Stimulated activated CD4-positive, alpha-beta T cell treated with anti-CD3 and anti-CD28 coated beads, Interleukin-2, amount 100 ng/mL, for 24 hours (primary cell): ENCODE data around the gene DNAJB9.

Experiments
- DNase-seq, 2 donors: peaks; one replicate each; pipeline ENCODE4 v3.0.0-alpha.2; 2020

The DNAJB9 gene

GRCh38 chr7:108570146-108570755, 577 bp downstream of the DNAJB9 start:
- DNase-seq = peak; percentile 39 to 50

DNA sequence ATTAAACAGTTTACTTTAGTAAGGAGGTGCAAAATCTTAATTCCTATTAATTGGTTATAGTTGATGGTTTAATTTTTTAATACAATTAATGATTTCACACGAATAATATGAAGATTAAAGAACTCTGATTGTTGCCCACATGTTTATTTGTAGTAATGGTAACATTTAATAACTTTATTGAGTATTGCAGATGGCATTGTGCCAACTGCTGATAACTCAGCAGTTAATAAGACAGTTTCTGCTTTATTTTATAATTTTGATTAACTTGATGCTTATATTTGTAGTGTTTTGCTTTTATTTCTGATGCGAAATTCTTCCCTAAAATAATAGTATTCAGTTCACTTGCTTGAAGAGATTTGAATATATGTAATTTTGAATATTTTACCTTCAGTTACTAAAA, 2.8 kb downstream of the DNAJB9 start:
- no peak for DNase-seq

DNA sequence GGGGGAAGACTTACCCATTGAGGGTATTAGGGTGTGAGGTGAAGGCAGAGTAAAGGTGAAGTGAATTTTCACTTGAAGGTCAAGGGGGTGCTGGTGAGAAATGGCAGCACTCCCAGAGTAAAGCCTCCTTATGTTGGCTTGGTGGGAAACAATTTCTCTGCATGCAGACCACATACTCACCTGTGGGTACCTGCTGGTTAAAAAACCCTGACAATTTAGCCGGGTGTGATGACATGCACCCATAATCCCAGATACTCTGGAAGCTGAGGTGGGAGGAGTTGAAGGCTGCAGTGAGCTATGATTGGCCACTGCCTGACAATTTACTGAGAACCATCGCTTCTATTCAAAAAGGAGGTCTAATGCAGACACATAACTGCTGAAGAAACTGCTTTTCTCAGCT, 5.5 kb downstream of the DNAJB9 start:
- no peak for DNase-seq

- no peak for DNase-seq
Observed at GRCh38 chr7:108576116-108576515, 6.4 kb downstream of the DNAJB9 start.

GRCh38 chr7:108578937-108579336, 9.3 kb downstream of the DNAJB9 start:
- no peak for DNase-seq

DNA sequence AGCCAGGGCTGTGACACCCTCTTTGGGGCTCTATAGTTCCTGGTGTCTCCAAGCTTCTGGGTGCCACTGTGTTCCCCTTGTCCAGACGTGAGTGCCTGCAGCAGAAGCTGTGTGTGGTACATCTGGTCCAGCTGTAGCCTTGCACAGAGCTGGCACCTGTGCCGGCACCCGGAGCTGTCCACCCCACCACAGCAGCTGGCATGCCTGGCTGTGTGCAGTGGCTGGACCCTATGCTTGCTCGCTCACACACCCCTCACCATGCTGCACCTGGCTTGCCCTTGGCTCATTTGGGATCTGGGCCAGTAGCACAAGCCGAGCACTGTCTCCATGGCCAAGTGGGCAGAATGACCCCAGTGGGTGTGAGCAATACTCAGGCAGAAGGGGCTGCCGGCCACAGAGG, 10.6 kb downstream of the DNAJB9 start:
- DNase-seq = no peak

DNA sequence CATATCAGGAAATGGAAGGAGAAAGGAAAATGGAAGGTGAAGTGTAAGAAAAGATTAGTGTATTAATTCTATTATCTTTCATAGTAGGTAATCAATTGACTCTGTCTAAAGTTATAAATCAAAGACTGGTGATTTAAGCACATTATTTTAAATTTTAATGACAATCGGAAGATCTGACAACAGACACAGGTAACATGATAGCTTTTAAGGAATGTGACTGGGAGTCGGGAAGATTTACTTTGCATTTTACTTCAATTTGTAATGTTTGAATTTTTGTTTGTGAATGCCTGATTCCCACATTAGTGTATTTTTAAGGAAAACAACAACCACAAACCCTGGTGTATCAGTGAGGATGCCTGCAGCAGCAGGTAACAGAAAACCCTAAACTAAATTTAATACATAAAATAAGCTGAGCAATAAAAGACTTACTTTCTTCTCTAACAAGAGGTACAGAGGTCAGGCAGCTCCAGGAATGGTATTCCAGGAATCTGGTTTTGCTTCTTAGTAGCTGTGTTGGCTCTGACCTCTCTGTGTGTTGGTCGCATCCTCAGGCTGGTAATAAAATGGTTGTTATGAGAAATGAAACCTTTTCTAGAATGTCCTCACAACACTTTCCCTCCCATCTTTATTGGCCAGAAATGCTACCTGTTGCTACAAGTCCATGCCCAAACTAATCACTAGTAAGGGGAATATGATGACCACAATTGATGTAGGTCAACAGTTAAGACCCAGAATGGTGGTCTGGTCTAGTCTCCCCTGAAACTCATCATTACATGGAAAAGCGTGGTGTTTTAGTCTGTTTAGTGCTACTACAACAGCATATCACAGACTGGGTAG, 12.2 kb downstream of the DNAJB9 start:
- DNase-seq = no peak

- DNase-seq = no peak
Observed at GRCh38 chr7:108584211-108584610, 14.5 kb downstream of the DNAJB9 start.

- DNase-seq = no peak
Observed at GRCh38 chr7:108585843-108586242, 16.2 kb downstream of the DNAJB9 start.

DNA sequence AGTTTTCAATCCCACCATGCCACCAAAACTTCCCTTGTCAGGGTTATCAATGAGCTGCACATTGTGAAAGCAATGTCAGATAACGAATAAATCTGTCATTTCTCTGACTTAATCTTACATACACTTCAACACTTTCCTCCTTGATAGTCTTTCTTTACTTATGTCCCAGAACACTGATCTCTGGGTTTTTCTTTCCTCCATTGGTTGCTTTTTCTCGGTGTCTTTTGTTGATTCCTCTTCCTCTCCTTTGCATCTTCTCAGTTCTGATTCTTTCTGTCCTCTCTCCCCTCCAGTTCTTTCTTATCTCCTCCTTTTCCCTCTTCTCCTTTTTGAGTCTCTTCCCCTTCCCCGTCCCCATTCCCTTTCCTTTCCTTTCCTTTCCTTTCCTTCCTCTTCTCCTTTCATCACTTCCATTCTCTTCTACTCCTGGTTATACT, 16.6 kb downstream of the DNAJB9 start:
- DNase-seq = no peak

DNA sequence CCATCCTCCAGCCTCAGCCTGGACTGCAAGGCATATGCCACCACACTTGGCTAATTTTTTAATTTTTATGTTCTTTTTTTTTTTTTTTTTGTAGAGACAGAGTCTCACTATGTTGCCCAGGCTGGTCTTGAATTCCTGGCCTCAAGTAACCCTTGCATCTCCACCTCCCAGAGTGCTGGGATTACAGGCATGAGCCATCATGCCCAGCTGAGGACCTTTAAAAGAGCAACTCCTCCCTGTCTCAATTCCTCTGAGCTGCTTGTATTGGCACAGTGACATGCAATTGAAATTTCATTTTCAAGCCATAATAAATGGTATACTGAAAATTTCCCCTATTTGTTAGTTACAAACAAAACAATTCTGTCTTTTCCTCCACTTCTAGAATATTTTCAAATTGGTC, 19.5 kb downstream of the DNAJB9 start:
- no peak for DNase-seq

DNA sequence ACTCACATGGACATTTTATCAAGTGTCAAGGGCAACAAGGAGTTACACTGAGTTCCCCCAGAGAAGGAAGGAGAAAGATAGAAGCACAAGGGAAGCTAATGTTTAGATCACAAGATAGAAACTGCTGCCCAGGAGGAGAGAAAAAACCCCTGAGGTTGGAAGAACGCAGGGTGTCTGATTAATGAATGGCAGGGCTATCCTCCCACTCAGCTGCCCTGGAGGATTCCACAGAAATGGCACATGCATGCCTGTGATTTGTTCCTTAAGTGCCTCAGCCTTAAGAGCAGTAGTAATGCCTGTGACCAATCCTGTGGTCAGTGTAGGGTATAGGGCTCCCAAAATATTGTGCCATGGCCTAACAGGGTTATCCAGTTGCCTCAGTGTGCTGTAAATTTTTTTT, 20.2 kb downstream of the DNAJB9 start:
- no peak for DNase-seq

DNA sequence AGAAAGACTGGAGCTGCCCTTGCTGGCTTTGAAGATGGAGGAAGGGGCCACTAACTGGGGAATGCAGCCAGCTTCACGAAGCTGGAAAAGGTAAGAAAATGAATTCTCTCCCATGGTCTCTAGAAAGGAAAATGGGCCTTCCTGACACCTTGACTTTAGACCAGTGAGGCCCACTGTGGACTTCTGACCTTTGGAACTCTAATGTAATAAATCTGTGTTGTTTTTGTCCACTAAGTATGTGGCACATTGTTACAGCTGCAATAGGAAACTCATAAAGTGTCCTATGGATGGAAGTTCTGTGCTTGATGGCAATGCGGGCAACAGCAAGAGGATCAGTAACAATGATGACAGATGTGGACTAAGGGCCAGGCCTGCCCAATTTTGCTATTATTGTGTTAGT, 20.9 kb downstream of the DNAJB9 start:
- DNase-seq = no peak

- DNase-seq = no peak
Observed at GRCh38 chr7:108592646-108593201, 23.1 kb downstream of the DNAJB9 start.

- no peak for DNase-seq
Observed at GRCh38 chr7:108596560-108596959, 26.9 kb downstream of the DNAJB9 start.

DNA sequence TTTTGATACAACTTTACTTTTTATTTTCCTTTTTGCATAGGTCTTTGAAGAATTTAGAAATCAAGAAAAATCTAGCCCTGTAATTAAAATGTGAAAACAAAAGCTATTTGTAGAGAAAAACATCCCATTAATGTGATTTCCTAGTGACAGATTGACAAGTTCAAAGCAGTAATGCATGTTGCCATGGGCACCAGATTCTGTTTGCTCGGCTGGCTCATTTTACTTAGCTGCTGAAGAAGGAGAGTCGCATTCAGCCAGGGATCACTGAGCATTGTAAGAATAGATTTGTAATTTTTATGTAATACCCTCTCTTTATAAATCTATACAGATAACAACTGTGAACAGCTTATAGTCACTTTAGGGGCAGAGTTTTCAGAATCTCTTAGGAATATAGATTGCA, 28.5 kb downstream of the DNAJB9 start:
- no peak for DNase-seq

DNA sequence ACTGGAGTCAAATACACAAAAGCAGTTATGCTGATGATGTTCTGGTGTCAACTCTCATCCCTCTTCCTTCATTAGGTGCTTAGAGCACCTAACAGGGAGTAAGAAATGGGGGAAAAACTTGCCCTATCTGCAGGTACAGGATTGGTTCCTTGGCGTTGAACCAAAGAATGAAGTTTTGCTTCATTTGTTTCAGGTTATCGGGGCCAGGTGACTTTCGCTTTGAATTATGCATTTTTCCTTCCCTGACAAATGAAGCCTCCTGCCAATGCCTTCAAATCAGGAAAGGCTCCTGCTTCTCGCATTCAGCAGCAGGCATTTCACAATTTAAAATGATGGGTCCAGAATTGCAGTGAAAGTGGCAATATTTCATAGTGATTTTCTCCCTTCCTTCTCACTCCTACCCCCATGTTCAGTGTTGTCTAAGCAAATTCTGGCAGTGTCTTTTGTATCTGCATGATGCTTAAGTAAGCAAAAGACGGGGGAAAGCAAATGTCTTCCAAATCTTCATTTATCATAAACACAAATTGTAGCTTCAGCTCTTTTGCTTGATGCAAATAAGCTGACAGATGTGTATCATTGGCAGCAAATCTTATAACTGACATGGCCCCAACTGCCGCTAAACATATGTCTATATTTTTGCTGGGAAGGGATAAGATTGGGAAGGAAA, 29.4 kb downstream of the DNAJB9 start:
- DNase-seq = no peak

DNA sequence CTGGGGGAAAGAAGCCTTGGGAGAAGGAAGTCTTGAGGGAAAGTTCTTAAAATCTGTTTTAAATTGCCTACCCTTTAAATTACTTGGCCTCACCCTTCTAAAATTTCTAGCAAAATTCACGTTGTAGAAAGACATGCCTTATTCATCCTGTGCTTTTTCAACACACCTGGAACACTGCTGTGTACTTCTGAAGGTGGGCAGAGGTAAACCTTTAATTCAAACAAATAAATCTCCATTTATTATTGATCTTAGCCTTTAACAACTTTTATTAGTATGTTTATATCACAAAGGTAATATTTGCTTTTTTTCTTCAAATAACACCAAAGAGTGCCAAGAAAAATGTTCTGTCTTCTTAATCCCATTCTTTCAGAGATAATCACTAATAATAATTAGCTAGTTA, 30.7 kb downstream of the DNAJB9 start:
- no peak for DNase-seq

GRCh38 chr7:108603656-108604306, 34.1 kb downstream of the DNAJB9 start:
- DNase-seq = no peak

DNA sequence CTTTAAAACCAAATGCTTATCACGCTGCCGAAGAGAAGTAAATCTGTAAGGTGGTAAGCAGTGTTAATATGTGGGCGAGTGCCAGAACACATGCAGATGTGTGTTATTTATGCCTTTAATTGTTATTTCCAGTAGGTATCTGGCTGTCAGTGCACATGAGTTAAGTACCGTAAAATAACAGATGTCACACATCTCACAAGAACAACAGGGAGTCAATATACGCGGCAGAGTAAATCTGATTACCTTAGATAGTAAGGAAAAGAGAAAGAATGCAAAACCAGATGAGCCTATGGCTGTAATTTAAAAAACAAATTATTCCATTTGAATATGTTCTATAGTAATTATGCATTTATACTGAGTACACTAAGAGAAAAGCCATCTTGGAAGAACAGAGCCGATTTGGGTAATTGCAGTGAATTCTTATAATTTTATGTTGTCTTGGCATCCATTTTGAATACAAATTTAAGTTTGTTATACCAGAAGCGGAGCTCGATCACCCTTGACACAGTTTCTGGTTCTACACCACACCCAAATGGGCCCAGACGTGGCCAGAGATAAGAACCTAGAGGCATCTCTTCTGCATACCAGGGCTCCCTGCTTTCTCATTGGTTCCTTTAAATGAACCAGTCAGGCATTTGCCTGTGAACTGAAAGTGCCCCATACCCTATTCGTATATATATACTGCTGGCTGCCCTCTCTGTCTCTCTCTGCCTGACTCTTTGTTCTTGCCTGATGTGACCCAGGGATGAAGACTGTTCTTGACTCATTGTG, 34.8 kb downstream of the DNAJB9 start:
- DNase-seq = no peak

GRCh38 chr7:108605559-108606201, 36.0 kb downstream of the DNAJB9 start:
- no peak for DNase-seq

DNA sequence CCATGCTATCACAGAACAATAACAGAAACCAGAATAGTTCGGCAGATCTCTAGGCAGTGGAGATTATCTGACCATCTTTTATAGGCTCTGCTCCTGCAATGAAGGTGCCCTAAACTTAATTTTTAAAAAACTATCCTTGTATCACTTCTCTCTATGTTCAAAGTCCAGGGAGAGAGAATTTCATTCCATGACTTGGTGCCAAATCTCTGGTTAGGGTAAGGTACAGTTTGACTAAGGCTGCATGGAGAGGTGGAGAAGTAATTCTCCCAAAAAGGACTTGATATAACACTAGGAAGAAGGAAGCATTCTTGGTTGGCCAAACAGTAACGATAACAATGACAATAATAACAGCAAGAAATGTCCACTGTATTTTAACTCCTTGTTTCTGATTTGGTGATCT, 40.0 kb downstream of the DNAJB9 start:
- no peak for DNase-seq
